ENCODE data around the gene TTC12.

The TTC12 gene

GRCh38 chr11:113363406-113363805 lies 49.0 kb downstream of the TTC12 start:
- no peaks in the 10 kb centered on the region for H3K9me3 ChIP-seq (ENCODE audit: control insufficient read depth, insufficient read depth, low read length)
- H3K27me3 ChIP-seq (ENCODE audit: control insufficient read depth, insufficient read depth, low read length) = no peaks in the 10 kb centered on the region
- H3K36me3 ChIP-seq (ENCODE audit: control insufficient read depth, insufficient read depth, low read length) = no peaks in the 10 kb centered on the region
- H3K9ac ChIP-seq (ENCODE audit: low read depth, low read length) = no peak overlapping the region
- no peak overlapping the region for H3K4me3 ChIP-seq (ENCODE audit: low read depth, low read length)
- peaks cover 5% of the 10 kb centered on the region for H3K4me1 ChIP-seq (ENCODE audit: control insufficient read depth, insufficient read depth, low read length)

- Histone ChIP-seq H3K36me3 (ENCODE audit: control insufficient read depth, insufficient read depth, low read length) (no peaks in the 10 kb centered on the region), H3K4me1 (ENCODE audit: control insufficient read depth, insufficient read depth, low read length) (peaks cover 5% of the 10 kb centered on the region)
These were observed 49.7 kb downstream of the TTC12 start for GRCh38 chr11:113363996-113364641.

GRCh38 chr11:113365895-113366294 lies 51.5 kb downstream of the TTC12 start:
- Histone ChIP-seq H3K4me3 (ENCODE audit: low read depth, low read length) (no peak overlapping the region), H3K9ac (ENCODE audit: low read depth, low read length) (no peak overlapping the region), H3K9me3 (ENCODE audit: control insufficient read depth, insufficient read depth, low read length) (no peaks in the 10 kb centered on the region), H3K4me1 (ENCODE audit: control insufficient read depth, insufficient read depth, low read length) (peaks cover 5% of the 10 kb centered on the region), H3K27me3 (ENCODE audit: control insufficient read depth, insufficient read depth, low read length) (no peaks in the 10 kb centered on the region), H3K36me3 (ENCODE audit: control insufficient read depth, insufficient read depth, low read length) (no peaks in the 10 kb centered on the region)

More at GRCh38 chr11:113363996-113364641, 49.7 kb downstream of the TTC12 start:
- no peak overlapping the region for H3K4me3 ChIP-seq (ENCODE audit: low read depth, low read length)
- no peak overlapping the region for H3K9ac ChIP-seq (ENCODE audit: low read depth, low read length)
- no peaks in the 10 kb centered on the region for H3K9me3 ChIP-seq (ENCODE audit: control insufficient read depth, insufficient read depth, low read length)
- no peaks in the 10 kb centered on the region for H3K27me3 ChIP-seq (ENCODE audit: control insufficient read depth, insufficient read depth, low read length)

DNA sequence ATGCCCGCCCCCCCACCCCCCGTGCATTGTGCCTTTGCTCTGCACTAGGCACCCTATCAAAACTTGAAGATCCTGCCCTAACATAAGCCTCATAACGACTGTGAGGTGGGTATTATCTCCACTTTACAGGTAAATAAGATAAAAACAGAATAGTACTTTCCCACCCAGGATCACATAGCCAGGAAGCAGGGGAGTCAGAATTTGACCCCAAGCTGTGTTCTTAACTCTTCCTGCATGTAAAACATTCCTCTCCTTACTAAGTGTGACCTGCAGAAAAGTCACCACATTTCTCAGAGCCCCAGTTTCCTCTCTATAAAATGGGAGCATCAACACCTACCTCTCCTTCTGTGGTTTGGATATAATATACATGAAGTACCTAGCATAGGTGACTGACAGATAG lies 55.0 kb downstream of the TTC12 start:
- peaks cover 5% of the 10 kb centered on the region for H3K4me1 ChIP-seq (ENCODE audit: control insufficient read depth, insufficient read depth, low read length)
- no peak overlapping the region for H3K4me3 ChIP-seq (ENCODE audit: low read depth, low read length)
- H3K9me3 ChIP-seq (ENCODE audit: control insufficient read depth, insufficient read depth, low read length) = no peaks in the 10 kb centered on the region
- no peaks in the 10 kb centered on the region for H3K36me3 ChIP-seq (ENCODE audit: control insufficient read depth, insufficient read depth, low read length)
- H3K27me3 ChIP-seq (ENCODE audit: control insufficient read depth, insufficient read depth, low read length) = no peaks in the 10 kb centered on the region
- no peak overlapping the region for H3K9ac ChIP-seq (ENCODE audit: low read depth, low read length)

GRCh38 chr11:113370634-113371033 lies 56.3 kb downstream of the TTC12 start:
- Histone ChIP-seq H3K36me3 (ENCODE audit: control insufficient read depth, insufficient read depth, low read length) (no peaks in the 10 kb centered on the region), H3K4me1 (ENCODE audit: control insufficient read depth, insufficient read depth, low read length) (peaks cover 5% of the 10 kb centered on the region), H3K9ac (ENCODE audit: low read depth, low read length) (no peak overlapping the region), H3K4me3 (ENCODE audit: low read depth, low read length) (no peak overlapping the region), H3K9me3 (ENCODE audit: control insufficient read depth, insufficient read depth, low read length) (no peaks in the 10 kb centered on the region), H3K27me3 (ENCODE audit: control insufficient read depth, insufficient read depth, low read length) (no peaks in the 10 kb centered on the region)

- Histone ChIP-seq H3K27me3 (ENCODE audit: control insufficient read depth, insufficient read depth, low read length) (no peaks in the 10 kb centered on the region), H3K4me3 (ENCODE audit: low read depth, low read length) (no peak overlapping the region), H3K36me3 (ENCODE audit: control insufficient read depth, insufficient read depth, low read length) (no peaks in the 10 kb centered on the region), H3K9ac (ENCODE audit: low read depth, low read length) (no peak overlapping the region), H3K9me3 (ENCODE audit: control insufficient read depth, insufficient read depth, low read length) (no peaks in the 10 kb centered on the region), H3K4me1 (ENCODE audit: control insufficient read depth, insufficient read depth, low read length) (peaks cover 4% of the 10 kb centered on the region)
These were observed 57.9 kb downstream of the TTC12 start for GRCh38 chr11:113372309-113372708.

DNA sequence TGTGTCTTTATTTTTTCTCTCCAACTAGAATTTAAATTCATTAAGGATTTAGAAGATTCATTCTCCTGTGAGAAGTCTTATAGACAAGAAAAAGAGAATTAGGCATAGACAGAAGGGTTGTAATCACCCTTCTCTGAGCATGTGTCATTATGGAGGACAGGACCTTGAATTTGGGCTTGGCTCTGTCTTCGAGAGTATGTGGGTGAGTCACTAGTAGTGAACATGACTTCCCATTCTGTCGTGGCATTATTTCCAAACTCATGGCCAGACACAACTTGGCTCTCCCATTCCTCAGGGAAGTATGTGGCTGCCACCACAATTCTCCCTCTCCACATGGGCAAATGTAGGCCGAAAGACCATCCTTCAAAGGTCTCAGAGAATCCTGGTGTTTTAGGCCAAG lies 58.9 kb downstream of the TTC12 start:
- H3K9me3 ChIP-seq (ENCODE audit: control insufficient read depth, insufficient read depth, low read length) = no peaks in the 10 kb centered on the region
- peaks cover 3% of the 10 kb centered on the region for H3K4me1 ChIP-seq (ENCODE audit: control insufficient read depth, insufficient read depth, low read length)
- no peaks in the 10 kb centered on the region for H3K36me3 ChIP-seq (ENCODE audit: control insufficient read depth, insufficient read depth, low read length)
- no peaks in the 10 kb centered on the region for H3K27me3 ChIP-seq (ENCODE audit: control insufficient read depth, insufficient read depth, low read length)
- H3K4me3 ChIP-seq (ENCODE audit: low read depth, low read length) = no peak overlapping the region
- H3K9ac ChIP-seq (ENCODE audit: low read depth, low read length) = no peak overlapping the region

GRCh38 chr11:113373981-113374560 lies 59.7 kb downstream of the TTC12 start:
- Histone ChIP-seq H3K9ac (ENCODE audit: low read depth, low read length) (no peak overlapping the region), H3K4me3 (ENCODE audit: low read depth, low read length) (no peak overlapping the region), H3K4me1 (ENCODE audit: control insufficient read depth, insufficient read depth, low read length) (peaks cover 3% of the 10 kb centered on the region), H3K36me3 (ENCODE audit: control insufficient read depth, insufficient read depth, low read length) (no peaks in the 10 kb centered on the region), H3K9me3 (ENCODE audit: control insufficient read depth, insufficient read depth, low read length) (no peaks in the 10 kb centered on the region), H3K27me3 (ENCODE audit: control insufficient read depth, insufficient read depth, low read length) (no peaks in the 10 kb centered on the region)

DNA sequence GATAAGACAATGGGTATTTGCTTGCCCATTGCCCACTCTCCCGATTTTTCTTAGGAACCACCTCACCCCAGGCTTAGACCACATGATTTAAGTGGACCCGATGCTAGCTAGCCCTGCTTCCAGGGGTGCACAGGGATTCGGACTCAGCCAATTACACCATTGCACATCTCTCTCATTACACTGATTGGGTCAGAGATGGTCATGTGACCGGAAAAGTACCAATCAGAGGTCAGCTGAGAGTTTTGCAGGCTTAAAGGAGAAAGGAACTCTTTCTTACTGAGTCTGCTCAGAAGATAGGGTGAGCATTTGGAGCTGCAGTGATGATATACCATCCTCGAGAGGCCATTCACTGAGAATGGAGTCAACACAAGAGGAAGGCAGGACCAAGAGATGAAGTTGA lies 61.0 kb downstream of the TTC12 start:
- no peaks in the 10 kb centered on the region for H3K27me3 ChIP-seq (ENCODE audit: control insufficient read depth, insufficient read depth, low read length)
- no peak overlapping the region for H3K9ac ChIP-seq (ENCODE audit: low read depth, low read length)
- peaks cover 3% of the 10 kb centered on the region for H3K4me1 ChIP-seq (ENCODE audit: control insufficient read depth, insufficient read depth, low read length)
- H3K9me3 ChIP-seq (ENCODE audit: control insufficient read depth, insufficient read depth, low read length) = no peaks in the 10 kb centered on the region
- H3K36me3 ChIP-seq (ENCODE audit: control insufficient read depth, insufficient read depth, low read length) = no peaks in the 10 kb centered on the region
- no peak overlapping the region for H3K4me3 ChIP-seq (ENCODE audit: low read depth, low read length)

GRCh38 chr11:113376156-113376555 lies 61.8 kb downstream of the TTC12 start:
- no peak overlapping the region for H3K9ac ChIP-seq (ENCODE audit: low read depth, low read length)
- peaks cover 3% of the 10 kb centered on the region for H3K4me1 ChIP-seq (ENCODE audit: control insufficient read depth, insufficient read depth, low read length)
- no peaks in the 10 kb centered on the region for H3K27me3 ChIP-seq (ENCODE audit: control insufficient read depth, insufficient read depth, low read length)
- H3K36me3 ChIP-seq (ENCODE audit: control insufficient read depth, insufficient read depth, low read length) = no peaks in the 10 kb centered on the region
- H3K9me3 ChIP-seq (ENCODE audit: control insufficient read depth, insufficient read depth, low read length) = no peaks in the 10 kb centered on the region
- no peak overlapping the region for H3K4me3 ChIP-seq (ENCODE audit: low read depth, low read length)

DNA sequence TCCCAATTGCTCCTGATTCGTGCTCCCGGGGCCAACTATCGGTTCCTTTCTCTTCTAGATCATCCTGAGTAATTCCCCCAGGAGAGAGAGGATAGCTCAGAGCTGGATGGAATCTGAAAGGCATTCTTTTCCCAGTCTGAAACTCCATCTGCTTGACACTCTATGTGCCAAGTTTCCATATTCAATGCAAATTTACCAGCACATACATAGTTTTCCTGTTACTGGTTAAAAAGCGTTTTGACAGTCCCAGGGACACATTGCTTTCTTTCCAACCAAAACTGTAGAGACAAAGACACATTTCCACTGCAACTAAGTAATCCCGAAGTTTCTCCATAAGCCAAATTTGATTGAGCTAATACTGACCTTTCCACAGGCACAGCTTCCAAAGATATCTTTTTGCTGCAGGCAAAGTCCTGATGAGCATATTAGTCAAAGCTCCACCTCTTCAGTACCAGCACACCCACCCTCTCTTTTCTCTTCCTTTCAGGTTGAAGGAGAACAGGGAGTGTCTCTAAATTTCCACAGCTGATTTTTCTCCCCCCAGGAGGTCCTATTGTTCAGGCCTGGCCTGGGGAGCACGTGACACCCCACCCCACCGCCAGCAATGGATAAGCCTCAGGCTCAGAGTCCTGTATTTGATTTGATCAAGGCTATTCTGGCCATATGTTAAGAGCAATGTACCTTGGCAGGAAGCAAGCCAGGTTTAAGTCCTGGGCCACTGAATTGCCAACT lies 63.5 kb downstream of the TTC12 start:
- Histone ChIP-seq H3K36me3 (ENCODE audit: control insufficient read depth, insufficient read depth, low read length) (no peaks in the 10 kb centered on the region), H3K9me3 (ENCODE audit: control insufficient read depth, insufficient read depth, low read length) (no peaks in the 10 kb centered on the region), H3K27me3 (ENCODE audit: control insufficient read depth, insufficient read depth, low read length) (no peaks in the 10 kb centered on the region), H3K9ac (ENCODE audit: low read depth, low read length) (no peak overlapping the region), H3K4me1 (ENCODE audit: control insufficient read depth, insufficient read depth, low read length) (peaks cover 3% of the 10 kb centered on the region), H3K4me3 (ENCODE audit: low read depth, low read length) (no peak overlapping the region)

DNA sequence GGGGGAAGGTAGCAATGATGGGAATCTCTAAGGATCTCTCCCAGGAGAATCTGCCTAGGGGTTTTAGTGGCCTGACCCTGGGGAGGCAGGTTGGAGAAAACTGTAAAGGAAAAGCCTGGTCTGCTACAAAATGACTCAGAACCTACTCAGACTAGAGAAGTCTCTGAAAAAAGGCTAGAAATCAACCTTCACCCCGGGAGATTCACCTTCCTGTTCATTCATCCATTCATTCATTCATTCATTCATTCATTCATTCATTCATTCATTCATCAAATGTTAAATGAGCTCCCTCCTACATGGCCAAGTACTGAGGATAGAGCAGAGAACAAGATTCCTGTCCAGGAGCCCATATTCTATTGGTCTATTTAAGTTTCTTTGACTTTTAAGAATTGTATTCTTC lies 64.3 kb downstream of the TTC12 start:
- Histone ChIP-seq H3K4me1 (ENCODE audit: control insufficient read depth, insufficient read depth, low read length) (peaks cover 3% of the 10 kb centered on the region), H3K36me3 (ENCODE audit: control insufficient read depth, insufficient read depth, low read length) (no peaks in the 10 kb centered on the region), H3K4me3 (ENCODE audit: low read depth, low read length) (no peak overlapping the region), H3K9ac (ENCODE audit: low read depth, low read length) (no peak overlapping the region), H3K9me3 (ENCODE audit: control insufficient read depth, insufficient read depth, low read length) (no peaks in the 10 kb centered on the region), H3K27me3 (ENCODE audit: control insufficient read depth, insufficient read depth, low read length) (no peaks in the 10 kb centered on the region)

All from iPS-15b (cell line).